IPS-NIHi7 (cell line): Measurements from ENCODE around the gene FAM171A2.
"Not testable (repeated sequence)": the region's sequence is repeated elsewhere in the genome, so short reads cannot be mapped to it uniquely, and the experiment has no call there.

ENCODE experiments used
- DNase-seq: peaks from one replicate; pipeline ENCODE4 v3.0.0; 2012; ENCODE audit warnings: mixed read lengths; ENCODE audit errors: extremely low spot score

Gene FAM171A2

GRCh38 chr17:44347206-44348055, 16.2 kb downstream of the FAM171A2 start:
- DNase-seq = not testable (repeated sequence)

GRCh38 chr17:44346064-44346844, 17.4 kb downstream of the FAM171A2 start:
- DNase-seq = no peak

DNA sequence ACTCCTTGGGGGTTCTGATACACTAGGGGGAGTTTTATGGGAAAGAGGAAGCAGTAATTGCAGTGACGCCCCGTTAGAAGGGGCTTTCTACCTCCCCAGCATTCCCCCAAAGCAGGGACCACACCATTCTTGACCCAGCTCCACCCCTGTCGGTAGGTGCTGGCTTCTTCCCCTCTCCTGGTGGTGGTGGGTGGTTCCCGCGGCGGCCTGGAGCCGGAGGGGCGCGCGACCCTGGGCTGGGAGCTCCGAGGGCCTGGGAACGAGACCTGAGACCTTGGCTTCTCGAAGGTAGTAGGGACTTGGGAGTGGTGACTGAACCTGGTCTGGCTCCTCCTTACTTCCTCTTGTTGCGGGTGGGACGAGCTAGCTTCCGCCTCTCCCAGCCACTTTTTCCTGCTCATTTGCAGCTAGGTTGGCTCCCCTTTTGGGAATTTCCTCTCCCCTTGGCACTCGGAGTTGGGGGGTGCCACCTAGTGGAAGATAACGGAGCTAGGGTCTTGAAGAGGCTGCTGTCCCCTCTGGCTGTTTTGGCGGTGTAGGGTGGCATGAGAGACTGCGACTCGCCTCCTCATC, 18.1 kb downstream of the FAM171A2 start:
- peak; percentile 73 for DNase-seq

DNA sequence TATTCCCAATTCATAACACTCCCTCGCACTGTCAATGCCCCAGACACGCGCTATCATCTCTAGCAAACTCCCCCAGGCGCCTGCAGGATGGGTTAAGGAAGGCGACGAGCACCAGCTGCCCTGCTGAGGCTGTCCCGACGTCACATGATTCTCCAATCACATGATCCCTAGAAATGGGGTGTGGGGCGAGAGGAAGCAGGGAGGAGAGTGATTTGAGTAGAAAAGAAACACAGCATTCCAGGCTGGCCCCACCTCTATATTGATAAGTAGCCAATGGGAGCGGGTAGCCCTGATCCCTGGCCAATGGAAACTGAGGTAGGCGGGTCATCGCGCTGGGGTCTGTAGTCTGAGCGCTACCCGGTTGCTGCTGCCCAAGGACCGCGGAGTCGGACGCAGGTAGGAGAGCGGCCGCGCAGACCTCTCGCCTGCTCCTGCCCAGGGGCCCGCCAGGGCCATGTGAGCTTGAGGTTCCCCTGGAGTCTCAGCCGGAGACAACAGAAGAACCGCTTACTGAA, 18.7 kb downstream of the FAM171A2 start, which contains the start of gene GRN:
TSS of gene GRN (plus strand) at position 364 of the 515 bp plus-strand sequence. CDS start 3,863 bp downstream, outside the sequence.
- peak; percentile 99 for DNase-seq

GRCh38 chr17:44343510-44344209, 20.0 kb downstream of the FAM171A2 start:
- no peak for DNase-seq

DNA sequence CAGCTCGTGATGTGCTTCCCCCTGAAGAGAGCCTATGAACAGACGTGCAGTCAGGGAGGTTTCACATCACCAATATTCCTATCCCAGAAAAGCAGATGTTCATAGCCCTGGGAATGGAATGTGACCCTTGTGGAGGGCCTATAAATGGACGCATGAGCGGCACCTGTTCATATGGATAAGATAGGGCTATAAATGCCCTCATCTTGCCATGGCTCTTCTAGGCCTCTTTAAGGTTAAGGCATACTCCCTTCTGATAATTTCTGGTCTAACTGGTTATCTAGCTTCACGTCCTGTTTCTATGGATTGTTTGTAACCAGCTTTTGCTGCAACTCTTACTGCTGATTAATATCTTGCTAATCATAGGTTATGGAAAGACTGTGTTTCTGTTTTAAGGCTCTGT, 23.1 kb downstream of the FAM171A2 start:
- DNase-seq = not testable (repeated sequence)

- DNase-seq = no peak
These were observed 25.0 kb downstream of the FAM171A2 start for GRCh38 chr17:44338702-44339101.

GRCh38 chr17:44335968-44336367, 27.7 kb downstream of the FAM171A2 start:
- DNase-seq = no peak

- no peak for DNase-seq
These were observed 28.1 kb downstream of the FAM171A2 start for GRCh38 chr17:44335564-44335963.

DNA sequence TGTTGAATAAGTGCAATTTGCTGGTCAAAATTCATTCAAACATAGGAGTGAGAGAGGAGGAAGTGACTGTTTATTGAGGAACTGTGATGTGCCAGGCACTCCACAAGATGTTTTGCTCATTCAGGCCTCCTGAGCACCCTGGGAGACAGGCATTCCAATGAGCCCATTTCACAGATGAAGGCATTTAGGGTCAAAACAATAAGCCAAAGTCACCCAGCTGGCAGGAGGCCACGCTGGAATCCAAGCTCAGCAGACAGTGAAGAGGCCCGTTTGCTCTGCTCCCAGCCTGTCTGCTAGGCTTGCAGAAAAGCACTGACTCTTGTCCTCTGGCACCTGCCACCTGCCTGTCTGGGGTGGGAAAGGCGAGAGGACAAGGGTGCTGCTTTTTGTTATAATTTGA, 28.9 kb downstream of the FAM171A2 start:
- no peak for DNase-seq

DNA sequence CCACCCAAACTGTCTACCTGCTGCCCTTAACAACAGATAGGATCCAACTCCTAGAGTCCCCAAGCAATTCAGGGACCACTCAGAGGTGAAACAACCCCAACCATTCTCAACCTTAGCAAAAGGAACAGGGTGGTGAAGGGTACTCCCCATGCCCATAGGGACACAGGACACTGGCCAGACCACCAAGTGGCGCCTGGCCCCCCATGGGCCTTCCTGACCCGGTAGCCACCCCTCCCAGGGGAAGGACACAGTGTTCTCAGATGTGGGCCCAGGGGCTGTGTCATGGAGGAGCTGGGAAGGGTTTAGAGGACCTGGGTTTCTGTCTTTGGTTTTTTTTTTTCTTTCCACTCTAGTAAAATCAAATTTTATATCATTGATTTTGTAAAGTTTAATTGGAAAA, 29.3 kb downstream of the FAM171A2 start:
- DNase-seq = no peak

GRCh38 chr17:44333371-44333770, 30.3 kb downstream of the FAM171A2 start:
- no peak for DNase-seq

- DNase-seq = peak; percentile 70
These were observed 32.3 kb downstream of the FAM171A2 start for GRCh38 chr17:44331249-44331760.

DNA sequence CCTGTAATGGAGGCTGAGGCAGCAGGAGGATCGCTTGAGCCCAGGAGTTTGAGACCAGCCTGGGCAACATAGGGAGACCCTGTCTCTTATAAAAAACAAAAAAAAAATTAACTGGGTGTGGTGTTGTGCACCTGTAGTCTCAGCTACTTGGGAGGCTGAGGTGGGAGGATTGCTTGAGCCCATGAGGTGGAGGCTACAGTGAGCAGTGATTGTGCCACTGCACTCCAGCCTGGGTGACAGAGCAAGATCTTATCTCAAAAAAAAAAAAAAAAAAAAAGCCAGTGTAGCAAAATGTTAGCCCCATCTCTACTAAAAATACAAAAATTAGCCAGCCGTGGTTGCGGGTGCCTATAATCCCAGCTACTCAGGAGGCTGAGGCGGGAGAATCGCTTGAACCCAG, 33.4 kb downstream of the FAM171A2 start:
- DNase-seq = not testable (repeated sequence)

- not testable (repeated sequence) for DNase-seq
These were observed 34.1 kb downstream of the FAM171A2 start for GRCh38 chr17:44329516-44329915.

- DNase-seq = no peak
These were observed 35.8 kb downstream of the FAM171A2 start for GRCh38 chr17:44327715-44328449.

GRCh38 chr17:44326861-44327444, 36.7 kb downstream of the FAM171A2 start:
- DNase-seq = peak; percentile 96

DNA sequence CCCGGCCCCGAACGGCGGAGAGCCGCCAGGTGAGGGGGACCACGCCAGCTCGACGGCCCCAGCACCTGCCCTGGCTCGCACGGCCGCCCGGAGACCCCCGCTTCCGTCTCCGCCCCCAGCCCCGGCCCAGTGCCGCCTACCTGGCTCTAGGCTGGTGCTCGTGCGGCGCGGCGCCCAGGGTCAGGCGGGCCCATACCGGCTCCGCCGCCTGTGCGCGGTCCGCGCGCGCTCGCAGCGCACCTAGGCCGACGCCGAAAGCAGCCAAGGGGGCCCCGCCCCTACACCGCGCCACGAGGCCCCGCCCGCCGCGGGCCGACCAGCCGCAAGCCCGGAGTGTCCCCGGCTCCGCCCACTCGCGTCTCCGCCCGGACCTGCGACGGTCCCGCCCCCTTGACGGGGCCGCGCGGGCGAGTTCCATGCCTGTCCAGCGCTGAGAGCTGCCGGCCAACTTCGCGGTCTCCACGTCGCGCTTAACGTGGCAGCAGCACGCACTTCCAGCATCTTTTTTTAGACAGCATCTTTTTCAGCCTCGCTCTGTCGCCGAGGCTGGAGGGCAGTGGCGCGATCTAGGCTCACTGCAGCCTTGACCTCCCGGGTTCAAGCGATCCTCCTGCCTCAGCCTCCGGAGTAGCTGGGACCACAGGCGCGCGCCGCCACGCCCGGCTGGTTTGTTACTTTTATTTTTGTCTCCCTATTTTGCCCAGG, 38.9 kb downstream of the FAM171A2 start, which contains the start of gene SLC25A39:
TSS of gene SLC25A39 (minus strand) at position 253 of the 705 bp plus-strand sequence. CDS start 1,261 bp downstream, outside the sequence.
- DNase-seq = peak; percentile 88

DNA sequence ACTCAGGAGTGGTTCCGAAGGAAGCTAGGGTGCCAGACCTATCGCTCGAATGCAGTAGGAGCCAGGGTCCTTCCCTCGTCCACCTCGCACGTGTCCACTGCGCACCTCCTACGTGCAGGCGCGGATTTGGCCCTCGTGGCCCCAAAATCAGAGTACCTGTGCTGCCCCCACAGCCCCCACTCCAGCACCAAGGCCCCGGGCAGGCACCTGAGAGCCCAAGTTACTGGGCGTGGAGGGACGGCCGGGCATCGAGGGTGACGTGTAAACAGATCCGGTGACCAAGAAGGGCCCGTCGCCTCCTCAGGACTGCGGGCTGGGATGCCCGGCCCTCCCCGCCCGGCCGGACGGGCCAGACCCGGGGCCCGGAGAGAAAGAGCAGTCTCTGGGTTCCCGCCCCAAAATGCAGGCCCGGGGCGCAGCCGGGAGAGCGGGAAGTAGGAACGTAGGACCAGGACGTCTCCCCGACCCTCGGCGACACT, 39.5 kb downstream of the FAM171A2 start:
- DNase-seq = peak; percentile 17
